ENCODE measurements around the gene GOLGA8O. TPM values are rescaled to one million over a fixed set of nuclear protein-coding genes. Genes with fewer than 3 reads are reported as not detected.
"Not testable (repeated sequence)": the region's sequence is repeated elsewhere in the genome, so short reads cannot be mapped to it uniquely, and the experiment has no call there.

Gene GOLGA8O
- 10 to 100 TPM in 1 of 4 donors, 1 to 10 TPM in 3; 2.6 to 11.7 (median 7.1) TPM for total RNA-seq

- H3K36me3 ChIP-seq; DNase-seq; H3K9me3 ChIP-seq; H3K4me1 ChIP-seq; H3K4me3 ChIP-seq (replicated peaks in 1 of 3); intact Hi-C loops (cut with DNase I); H3K27me3 ChIP-seq; H3K27ac ChIP-seq: not testable (repeated sequence)
- no CpG with 5 or more reads among the region's 7 CpGs for WGBS, 2 donors
Measured at GRCh38 chr15:32455534-32455933, at the start of gene GOLGA8O. TSS of gene GOLGA8O (minus strand) at chr15:32455634. CDS start at chr15:32455536, 98 bp downstream.

- DNase-seq; H3K27ac ChIP-seq; H3K4me3 ChIP-seq (replicated peaks in 1 of 3); H3K36me3 ChIP-seq; intact Hi-C loops (cut with DNase I); H3K9me3 ChIP-seq; H3K4me1 ChIP-seq; H3K27me3 ChIP-seq: not testable (repeated sequence)
- no CpG with 5 or more reads among the region's 8 CpGs for WGBS, 2 donors
Measured at GRCh38 chr15:32504152-32504811, 48.8 kb upstream of the GOLGA8O start.

GRCh38 chr15:32502946-32503345 is 47.5 kb upstream of the GOLGA8O start:
- 29 to 91% methylated on average over 1 of the region's 1 CpG for WGBS, 2 donors
- H3K4me1 ChIP-seq; H3K27me3 ChIP-seq; H3K4me3 ChIP-seq (replicated peaks in 1 of 3); intact Hi-C loops (cut with DNase I); H3K9me3 ChIP-seq; DNase-seq; H3K36me3 ChIP-seq; H3K27ac ChIP-seq: not testable (repeated sequence)

GRCh38 chr15:32492768-32493167 is 37.3 kb upstream of the GOLGA8O start:
- H3K36me3 ChIP-seq; intact Hi-C loops (cut with DNase I): not testable (repeated sequence)
- no CpG with 5 or more reads among the region's 4 CpGs for WGBS, 2 donors

GRCh38 chr15:32486474-32486873 is 31.0 kb upstream of the GOLGA8O start:
- 93 to 94% methylated on average over 8 to 11 of the region's 12 CpGs for WGBS, 2 donors
- H3K27ac ChIP-seq; H3K4me3 ChIP-seq (replicated peaks in 1 of 3); H3K9me3 ChIP-seq; intact Hi-C loops (cut with DNase I); DNase-seq; H3K27me3 ChIP-seq; H3K4me1 ChIP-seq; H3K36me3 ChIP-seq: not testable (repeated sequence)

More at GRCh38 chr15:32492768-32493167, 37.3 kb upstream of the GOLGA8O start:
- not testable (repeated sequence) for H3K27ac ChIP-seq; H3K4me1 ChIP-seq; H3K4me3 ChIP-seq (replicated peaks in 1 of 3); H3K27me3 ChIP-seq; DNase-seq; H3K9me3 ChIP-seq

- intact Hi-C loops (cut with DNase I); H3K9me3 ChIP-seq; H3K4me1 ChIP-seq; DNase-seq; H3K27me3 ChIP-seq; H3K4me3 ChIP-seq (replicated peaks in 1 of 3); H3K36me3 ChIP-seq; H3K27ac ChIP-seq: not testable (repeated sequence)
- WGBS, 2 donors, result 30% methylated on average over 2 of the region's 6 CpGs; no CpG with 5 or more reads in 1 of the 2 donors
Measured at GRCh38 chr15:32483377-32483776, 27.9 kb upstream of the GOLGA8O start.

GRCh38 chr15:32481683-32482082 is 26.2 kb upstream of the GOLGA8O start:
- H3K27ac ChIP-seq; H3K4me1 ChIP-seq; H3K36me3 ChIP-seq; intact Hi-C loops (cut with DNase I); H3K27me3 ChIP-seq; H3K4me3 ChIP-seq (replicated peaks in 1 of 3); H3K9me3 ChIP-seq; DNase-seq: not testable (repeated sequence)
- no CpG with 5 or more reads among the region's 5 CpGs for WGBS, 2 donors

GRCh38 chr15:32468076-32468475 is 12.6 kb upstream of the GOLGA8O start:
- H3K4me1 ChIP-seq; intact Hi-C loops (cut with DNase I); H3K9me3 ChIP-seq; H3K36me3 ChIP-seq; H3K27me3 ChIP-seq; H3K27ac ChIP-seq; H3K4me3 ChIP-seq (replicated peaks in 1 of 3): not testable (repeated sequence)
- peak in 1 of 2 donors; percentile 2 for DNase-seq
- 98% methylated on average over 15 to 22 of the region's 23 CpGs for WGBS, 2 donors

- H3K36me3 ChIP-seq; H3K27me3 ChIP-seq; H3K4me1 ChIP-seq; intact Hi-C loops (cut with DNase I); H3K9me3 ChIP-seq; H3K27ac ChIP-seq; H3K4me3 ChIP-seq (replicated peaks in 1 of 3): not testable (repeated sequence)
- 27% methylated on average over 3 of the region's 12 CpGs; no CpG with 5 or more reads in 1 of the 2 donors for WGBS, 2 donors
- peak in 1 of 2 donors; percentile 9 for DNase-seq
Measured at GRCh38 chr15:32440445-32440977, 14.9 kb downstream of the GOLGA8O start.

- H3K9me3 ChIP-seq; H3K4me3 ChIP-seq (replicated peaks in 1 of 3); H3K4me1 ChIP-seq; DNase-seq; H3K27me3 ChIP-seq; H3K36me3 ChIP-seq; intact Hi-C loops (cut with DNase I); H3K27ac ChIP-seq: not testable (repeated sequence)
- no CpG with 5 or more reads among the region's 73 CpGs for WGBS, 2 donors
Measured at GRCh38 chr15:32434102-32434963, 21.1 kb downstream of the GOLGA8O start.

- H3K9me3 ChIP-seq; H3K27me3 ChIP-seq; intact Hi-C loops (cut with DNase I); H3K27ac ChIP-seq; H3K4me3 ChIP-seq (replicated peaks in 1 of 3); H3K36me3 ChIP-seq; DNase-seq; H3K4me1 ChIP-seq: not testable (repeated sequence)
- 0 to 15% methylated on average over 1 of the region's 4 CpGs for WGBS, 2 donors
Measured at GRCh38 chr15:32427635-32428034, 27.8 kb downstream of the GOLGA8O start.

GRCh38 chr15:32426511-32426910 is 28.9 kb downstream of the GOLGA8O start:
- H3K36me3 ChIP-seq; H3K9me3 ChIP-seq; DNase-seq; intact Hi-C loops (cut with DNase I); H3K4me1 ChIP-seq; H3K4me3 ChIP-seq (replicated peaks in 1 of 3); H3K27ac ChIP-seq; H3K27me3 ChIP-seq: not testable (repeated sequence)
- 87 to 90% methylated on average over 4 of the region's 4 CpGs for WGBS, 2 donors

Measured in thyroid gland (tissue), 4 donors.